ENCODE measurements around the gene CIT. TPM values are rescaled to one million over a fixed set of nuclear protein-coding genes. Genes with fewer than 3 reads are reported as not detected.

Gene CIT
- total RNA-seq, 1 donor from 2014 or later = 53.5 TPM

GRCh38 chr12:119683816-119684215 is 193.3 kb downstream of the CIT start:
- DNase-seq (ENCODE audit: low spot score) = no peak
- intact Hi-C loops (cut with micrococcal nuclease) = loop anchor here (5.0 kb wide), 1 partner anchor 218 kb away; no protein-coding TSS in a partner anchor
- Mint-ChIP-seq H3K27me3 (ENCODE audit: low read depth) (no peaks in the 10 kb centered on the region), H3K36me3 (ENCODE audit: low read depth) (peaks cover 70% of the 10 kb centered on the region), H3K27ac (peak overlapping the region; percentile 63), H3K4me1 (ENCODE audit: low read depth) (peaks cover 18% of the 10 kb centered on the region), H3K4me3 (ENCODE audit: low read depth) (no peak overlapping the region), H3K9me3 (no peaks in the 10 kb centered on the region)

GRCh38 chr12:119683413-119683812 is 193.7 kb downstream of the CIT start:
- Mint-ChIP-seq H3K36me3 (ENCODE audit: low read depth) (peaks cover 74% of the 10 kb centered on the region), H3K4me1 (ENCODE audit: low read depth) (peaks cover 18% of the 10 kb centered on the region), H3K27me3 (ENCODE audit: low read depth) (no peaks in the 10 kb centered on the region), H3K27ac (peak overlapping the region; percentile 63), H3K4me3 (ENCODE audit: low read depth) (no peak overlapping the region), H3K9me3 (no peaks in the 10 kb centered on the region)
- intact Hi-C loops (cut with micrococcal nuclease) = loop anchor here (5.0 kb wide), 1 partner anchor 219 kb away; no protein-coding TSS in a partner anchor
- DNase-seq (ENCODE audit: low spot score) = no peak

GRCh38 chr12:119682639-119683252 is 194.4 kb downstream of the CIT start:
- H3K9me3 Mint-ChIP-seq = no peaks in the 10 kb centered on the region
- peak overlapping the region; percentile 92 for H3K27ac Mint-ChIP-seq
- H3K4me1 Mint-ChIP-seq (ENCODE audit: low read depth) = peaks cover 18% of the 10 kb centered on the region
- H3K27me3 Mint-ChIP-seq (ENCODE audit: low read depth) = no peaks in the 10 kb centered on the region
- DNase-seq (ENCODE audit: low spot score) = no peak
- peaks cover 76% of the 10 kb centered on the region for H3K36me3 Mint-ChIP-seq (ENCODE audit: low read depth)
- H3K4me3 Mint-ChIP-seq (ENCODE audit: low read depth) = no peak overlapping the region
- intact Hi-C loops (cut with micrococcal nuclease) = loop anchor here (5.0 kb wide), 1 partner anchor 220 kb away; no protein-coding TSS in a partner anchor

GRCh38 chr12:119681728-119682638 is 195.1 kb downstream of the CIT start:
- Mint-ChIP-seq H3K4me1 (ENCODE audit: low read depth) (peaks cover 18% of the 10 kb centered on the region), H3K4me3 (ENCODE audit: low read depth) (no peak overlapping the region), H3K27ac (peak overlapping the region; percentile 92), H3K27me3 (ENCODE audit: low read depth) (no peaks in the 10 kb centered on the region), H3K36me3 (ENCODE audit: low read depth) (peaks cover 73% of the 10 kb centered on the region), H3K9me3 (no peaks in the 10 kb centered on the region)
- intact Hi-C loops (cut with micrococcal nuclease) = loop anchor here (5.0 kb wide), 1 partner anchor 220 kb away; no protein-coding TSS in a partner anchor
- no peak for DNase-seq (ENCODE audit: low spot score)

GRCh38 chr12:119681111-119681510 is 196.0 kb downstream of the CIT start:
- no peaks in the 10 kb centered on the region for H3K9me3 Mint-ChIP-seq
- no peaks in the 10 kb centered on the region for H3K27me3 Mint-ChIP-seq (ENCODE audit: low read depth)
- H3K4me1 Mint-ChIP-seq (ENCODE audit: low read depth) = peaks cover 18% of the 10 kb centered on the region
- peaks cover 73% of the 10 kb centered on the region for H3K36me3 Mint-ChIP-seq (ENCODE audit: low read depth)
- DNase-seq (ENCODE audit: low spot score) = no peak
- no peak overlapping the region for H3K27ac Mint-ChIP-seq
- intact Hi-C loops (cut with micrococcal nuclease) = loop anchor here (5.0 kb wide), 1 partner anchor 221 kb away; no protein-coding TSS in a partner anchor
- H3K4me3 Mint-ChIP-seq (ENCODE audit: low read depth) = no peak overlapping the region

GRCh38 chr12:119679490-119679889 is 197.6 kb downstream of the CIT start:
- no peak for DNase-seq (ENCODE audit: low spot score)
- peaks cover 22% of the 10 kb centered on the region for H3K4me1 Mint-ChIP-seq (ENCODE audit: low read depth)
- intact Hi-C loops (cut with micrococcal nuclease) = no loop called here
- peaks cover 83% of the 10 kb centered on the region for H3K36me3 Mint-ChIP-seq (ENCODE audit: low read depth)
- no peak overlapping the region for H3K4me3 Mint-ChIP-seq (ENCODE audit: low read depth)
- no peaks in the 10 kb centered on the region for H3K27me3 Mint-ChIP-seq (ENCODE audit: low read depth)
- no peak overlapping the region for H3K27ac Mint-ChIP-seq
- H3K9me3 Mint-ChIP-seq = no peaks in the 10 kb centered on the region

- H3K9me3 Mint-ChIP-seq = no peaks in the 10 kb centered on the region
Observed at GRCh38 chr12:119679081-119679480, 198.0 kb downstream of the CIT start.

GRCh38 chr12:119678459-119678858 is 198.7 kb downstream of the CIT start:
- Mint-ChIP-seq H3K9me3 (no peaks in the 10 kb centered on the region), H3K27me3 (ENCODE audit: low read depth) (no peaks in the 10 kb centered on the region), H3K36me3 (ENCODE audit: low read depth) (peaks cover 89% of the 10 kb centered on the region), H3K27ac (no peak overlapping the region), H3K4me1 (ENCODE audit: low read depth) (peaks cover 30% of the 10 kb centered on the region), H3K4me3 (ENCODE audit: low read depth) (no peak overlapping the region)
- no peak for DNase-seq (ENCODE audit: low spot score)
- intact Hi-C loops (cut with micrococcal nuclease) = no loop called here

More at GRCh38 chr12:119679081-119679480, 198.0 kb downstream of the CIT start:
- no peak overlapping the region for H3K27ac Mint-ChIP-seq
- intact Hi-C loops (cut with micrococcal nuclease) = no loop called here
- DNase-seq (ENCODE audit: low spot score) = no peak
- no peaks in the 10 kb centered on the region for H3K27me3 Mint-ChIP-seq (ENCODE audit: low read depth)
- H3K36me3 Mint-ChIP-seq (ENCODE audit: low read depth) = peaks cover 87% of the 10 kb centered on the region
- H3K4me1 Mint-ChIP-seq (ENCODE audit: low read depth) = peaks cover 26% of the 10 kb centered on the region
- no peak overlapping the region for H3K4me3 Mint-ChIP-seq (ENCODE audit: low read depth)

- DNase-seq (ENCODE audit: low spot score) = no peak
- Mint-ChIP-seq H3K27ac (peak overlapping the region; percentile 38), H3K36me3 (ENCODE audit: low read depth) (peaks cover 96% of the 10 kb centered on the region), H3K9me3 (no peaks in the 10 kb centered on the region), H3K27me3 (ENCODE audit: low read depth) (no peaks in the 10 kb centered on the region), H3K4me3 (ENCODE audit: low read depth) (no peak overlapping the region), H3K4me1 (ENCODE audit: low read depth) (peaks cover 33% of the 10 kb centered on the region)
- intact Hi-C loops (cut with micrococcal nuclease) = no loop called here
Observed at GRCh38 chr12:119676573-119676972, 200.5 kb downstream of the CIT start.

- Mint-ChIP-seq H3K27ac (peak overlapping the region; percentile 26), H3K27me3 (ENCODE audit: low read depth) (no peaks in the 10 kb centered on the region), H3K9me3 (no peaks in the 10 kb centered on the region), H3K4me1 (ENCODE audit: low read depth) (peaks cover 39% of the 10 kb centered on the region), H3K36me3 (ENCODE audit: low read depth) (peaks cover 96% of the 10 kb centered on the region), H3K4me3 (ENCODE audit: low read depth) (no peak overlapping the region)
- DNase-seq (ENCODE audit: low spot score) = no peak
- intact Hi-C loops (cut with micrococcal nuclease) = no loop called here
Observed at GRCh38 chr12:119676022-119676421, 201.1 kb downstream of the CIT start.

- intact Hi-C loops (cut with micrococcal nuclease) = no loop called here
- Mint-ChIP-seq H3K27me3 (ENCODE audit: low read depth) (no peaks in the 10 kb centered on the region), H3K4me3 (ENCODE audit: low read depth) (no peak overlapping the region), H3K4me1 (ENCODE audit: low read depth) (peaks cover 54% of the 10 kb centered on the region), H3K36me3 (ENCODE audit: low read depth) (peaks cover 94% of the 10 kb centered on the region), H3K27ac (peak overlapping the region; percentile 90), H3K9me3 (no peaks in the 10 kb centered on the region)
- DNase-seq (ENCODE audit: low spot score) = no peak
Observed at GRCh38 chr12:119674560-119674959, 202.6 kb downstream of the CIT start.

GRCh38 chr12:119673634-119674033 is 203.5 kb downstream of the CIT start:
- intact Hi-C loops (cut with micrococcal nuclease) = no loop called here
- H3K36me3 Mint-ChIP-seq (ENCODE audit: low read depth) = peaks cover 86% of the 10 kb centered on the region
- no peaks in the 10 kb centered on the region for H3K9me3 Mint-ChIP-seq
- H3K4me3 Mint-ChIP-seq (ENCODE audit: low read depth) = peak overlapping the region; percentile 46
- H3K27ac Mint-ChIP-seq = peak overlapping the region; percentile 90
- peaks cover 54% of the 10 kb centered on the region for H3K4me1 Mint-ChIP-seq (ENCODE audit: low read depth)
- H3K27me3 Mint-ChIP-seq (ENCODE audit: low read depth) = no peaks in the 10 kb centered on the region
- DNase-seq (ENCODE audit: low spot score) = no peak

- Mint-ChIP-seq H3K36me3 (ENCODE audit: low read depth) (peaks cover 78% of the 10 kb centered on the region), H3K4me3 (ENCODE audit: low read depth) (no peak overlapping the region), H3K27ac (peak overlapping the region; percentile 90), H3K27me3 (ENCODE audit: low read depth) (no peaks in the 10 kb centered on the region), H3K9me3 (no peaks in the 10 kb centered on the region), H3K4me1 (ENCODE audit: low read depth) (peaks cover 59% of the 10 kb centered on the region)
- DNase-seq (ENCODE audit: low spot score) = no peak
- intact Hi-C loops (cut with micrococcal nuclease) = no loop called here
Observed at GRCh38 chr12:119672194-119672593, 204.9 kb downstream of the CIT start.
